Hepatic stellate cell (primary cell): Measurements from ENCODE around the gene SPG11.

Experiments
- DNase-seq: peaks from one replicate; pipeline ENCODE4 v3.0.0; 2011; ENCODE audit warnings: low spot score

SPG11 gene

GRCh38 chr15:44529864-44530604, 133.4 kb downstream of the SPG11 start:
- DNase-seq = no peak

- no peak for DNase-seq
Observed at GRCh38 chr15:44527241-44527640, 136.2 kb downstream of the SPG11 start.

- no peak for DNase-seq
Observed at GRCh38 chr15:44525018-44525417, 138.4 kb downstream of the SPG11 start.

GRCh38 chr15:44519537-44519936, 143.9 kb downstream of the SPG11 start:
- no peak for DNase-seq

GRCh38 chr15:44516436-44516835, 147.0 kb downstream of the SPG11 start:
- no peak for DNase-seq
